Neuronal stem cell (in vitro differentiated cells): ENCODE measurements around the gene SMNDC1.

Source experiments
- DNase-seq: peaks from one replicate; pipeline ENCODE4 v3.0.0-alpha.2; 2013; ENCODE audit warnings: low spot score
- H2AFZ ChIP-seq: one replicate; pipeline ENCODE4 v1.6.1; 2013; ENCODE audit warnings: mild to moderate bottlenecking, low read length, inconsistent platforms
- H2AK5ac ChIP-seq: 2 replicates; pipeline ENCODE4 v1.6.1; 2013; ENCODE audit warnings: low read depth, mild to moderate bottlenecking, inconsistent platforms, low read length, moderate library complexity, mixed read lengths
- H2BK120ac ChIP-seq: 2 replicates; pipeline ENCODE4 v1.6.1; 2013; ENCODE audit warnings: low read depth, mild to moderate bottlenecking, inconsistent platforms, low read length, moderate library complexity, mixed read lengths
- H2BK12ac ChIP-seq: one replicate; pipeline ENCODE4 v1.6.1; 2013; ENCODE audit warnings: low read length, inconsistent platforms
- H2BK15ac ChIP-seq: 2 replicates; pipeline ENCODE4 v1.6.1; 2013; ENCODE audit warnings: mild to moderate bottlenecking, low read length, inconsistent platforms, mixed read lengths
- H2BK5ac ChIP-seq: one replicate; pipeline ENCODE4 v1.6.1; 2013; ENCODE audit warnings: inconsistent platforms, mild to moderate bottlenecking, low read length, moderate library complexity
- H3K14ac ChIP-seq: one replicate; pipeline ENCODE4 v1.6.1; 2013; ENCODE audit warnings: low read length, inconsistent platforms
- H3K18ac ChIP-seq: 2 replicates; pipeline ENCODE4 v1.6.1; 2013; ENCODE audit warnings: low read length, inconsistent platforms
- H3K23ac ChIP-seq: 2 replicates; pipeline ENCODE4 v1.6.1; 2013; ENCODE audit warnings: low read depth, mild to moderate bottlenecking, mixed read lengths, low read length, inconsistent platforms; ENCODE audit not compliant: poor library complexity
- H3K27ac ChIP-seq: replicated peaks from 3 replicates; pipeline ENCODE4 v1.5.1; 2013; ENCODE audit warnings: low read length, inconsistent platforms
- H3K27me3 ChIP-seq, 3 experiments: 2 replicates each; pipeline ENCODE4 v1.6.1; 2013; ENCODE audit warnings: low read length in 3 of 3, mild to moderate bottlenecking in 2 of 3, inconsistent platforms in 1 of 3, low read depth in 1 of 3, mixed read lengths in 1 of 3, moderate library complexity in 1 of 3; ENCODE audit not compliant: control insufficient read depth in 3 of 3, insufficient read depth in 3 of 3
- H3K36me3 ChIP-seq, 2 donors: replicated peaks in 1 of 2; 2 replicates each; pipeline ENCODE4 v1.6.1; 2013; ENCODE audit warnings: low read length in 2 of 2; ENCODE audit not compliant: control insufficient read depth in 2 of 2, insufficient read depth in 2 of 2
- H3K4ac ChIP-seq: 2 replicates; pipeline ENCODE4 v1.6.1; 2013; ENCODE audit warnings: inconsistent platforms, mild to moderate bottlenecking, low read length, moderate library complexity
- H3K4me1 ChIP-seq, 2 donors: 1 replicate in 1 of 2; 2 replicates in 1 of 2; pipeline ENCODE4 v1.6.1; 2013; ENCODE audit warnings: low read length in 2 of 2, low read depth in 1 of 2; ENCODE audit not compliant: control insufficient read depth in 2 of 2, insufficient read depth in 1 of 2
- H3K4me2 ChIP-seq: one replicate; pipeline ENCODE4 v1.6.1; 2013; ENCODE audit warnings: mild to moderate bottlenecking, low read length, inconsistent platforms; ENCODE audit not compliant: insufficient read depth, poor library complexity, severe bottlenecking
- H3K4me3 ChIP-seq, 2 donors: 2 replicates each; pipeline ENCODE4 v1.5.1; 2013; ENCODE audit warnings: low read length in 2 of 2, mild to moderate bottlenecking in 2 of 2, inconsistent platforms in 1 of 2, moderate library complexity in 1 of 2
- H3K79me1 ChIP-seq: one replicate; pipeline ENCODE4 v1.6.1; 2013; ENCODE audit warnings: low read depth, mild to moderate bottlenecking, inconsistent platforms, low read length, moderate library complexity
- H3K9ac ChIP-seq: one replicate; pipeline ENCODE4 v1.6.1; 2013; ENCODE audit warnings: mild to moderate bottlenecking, low read depth, low read length, inconsistent platforms; ENCODE audit not compliant: poor library complexity
- H3K9me3 ChIP-seq, 2 donors: replicated peaks in 1 of 2; 2 replicates each; pipeline versions ENCODE3 to v1.6.1; 2013; ENCODE audit warnings: low read length in 2 of 2, mild to moderate bottlenecking in 2 of 2, inconsistent platforms in 1 of 2, low read depth in 1 of 2, mixed read lengths in 1 of 2, moderate library complexity in 1 of 2; ENCODE audit not compliant: control insufficient read depth in 2 of 2, insufficient read depth in 1 of 2
- H4K8ac ChIP-seq: one replicate; pipeline ENCODE4 v1.6.1; 2013; ENCODE audit warnings: low read depth, mild to moderate bottlenecking, inconsistent platforms, low read length, moderate library complexity
- H4K91ac ChIP-seq: one replicate; pipeline ENCODE4 v1.6.1; 2013; ENCODE audit warnings: low read length, low read depth, mild to moderate bottlenecking, inconsistent platforms; ENCODE audit not compliant: poor library complexity
- WGBS, 2 donors: extraction: QIAGEN DNeasy Blood & Tissue Kit; methylation state at CpG; one replicate each; pipeline ENCODE4 v1.1.7; 2013; ENCODE audit warnings: missing lambda C conversion rate in 2 of 2, mixed read lengths in 1 of 2; ENCODE audit not compliant: insufficient read length in 2 of 2, insufficient replicate concordance in 1 of 2; ENCODE audit errors: extremely low coverage in 2 of 2; 5-methylcytosine and 5-hydroxymethylcytosine counted together

SMNDC1 gene

GRCh38 chr10:110346914-110347313 lies 42.2 kb upstream of the SMNDC1 start:
- no peak overlapping the region for H3K9ac ChIP-seq
- H2BK12ac ChIP-seq, result no peak overlapping the region
- H2AFZ ChIP-seq, result no peak overlapping the region
- H4K8ac ChIP-seq, result no peak overlapping the region
- no CpG with 5 or more reads among the region's 4 CpGs for WGBS, 2 donors
- H3K27me3 ChIP-seq, result peaks cover 0 to 42% (median 0%) of the 10 kb centered on the region in 3 experiments
- H2BK5ac ChIP-seq, result no peak overlapping the region
- no peaks in the 10 kb centered on the region for H3K9me3 ChIP-seq
- DNase-seq, result no peak
- peaks cover 0 to 3% of the 10 kb centered on the region in 2 donors for H3K4me1 ChIP-seq
- no peak overlapping the region for H2AK5ac ChIP-seq
- H2BK120ac ChIP-seq, result no peak overlapping the region
- no peak overlapping the region for H3K23ac ChIP-seq
- no peak overlapping the region for H3K4ac ChIP-seq
- H3K36me3 ChIP-seq, result no peaks in the 10 kb centered on the region
- no peak overlapping the region for H2BK15ac ChIP-seq
- H4K91ac ChIP-seq, result no peak overlapping the region
- no peak overlapping the region for H3K4me2 ChIP-seq
- H3K14ac ChIP-seq, result no peak overlapping the region
- H3K4me3 ChIP-seq, result no peak overlapping the region
- H3K18ac ChIP-seq, result no peak overlapping the region
- H3K79me1 ChIP-seq, result no peaks in the 10 kb centered on the region
- no peak overlapping the region for H3K27ac ChIP-seq

DNA sequence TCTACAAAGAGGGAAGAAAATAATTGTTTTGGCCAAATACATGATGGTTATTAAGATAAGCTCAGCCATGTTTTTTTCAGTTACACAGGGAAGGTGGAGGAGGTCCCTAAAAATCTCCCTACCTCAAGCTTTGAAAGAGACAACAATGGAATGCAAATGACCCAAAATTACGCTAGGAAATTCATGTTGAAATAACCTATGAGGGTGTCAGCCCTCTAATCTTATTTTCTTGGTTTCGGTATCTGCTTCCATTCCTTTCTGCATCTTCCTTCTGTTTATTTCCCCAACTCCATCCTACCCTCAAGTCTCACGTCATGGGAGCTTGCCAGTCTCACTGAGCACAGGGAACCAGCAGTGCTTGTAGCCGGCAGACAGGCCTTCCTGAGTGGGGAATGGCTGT lies 40.6 kb upstream of the SMNDC1 start:
- no peak overlapping the region for H3K9ac ChIP-seq
- H2AFZ ChIP-seq, result no peak overlapping the region
- peaks cover 0 to 3% of the 10 kb centered on the region in 2 donors for H3K4me1 ChIP-seq
- H3K36me3 ChIP-seq, result no peaks in the 10 kb centered on the region
- no peak overlapping the region for H2BK120ac ChIP-seq
- no peak overlapping the region for H3K23ac ChIP-seq
- H3K18ac ChIP-seq, result no peak overlapping the region
- no peak overlapping the region for H3K4me3 ChIP-seq
- H2BK15ac ChIP-seq, result no peak overlapping the region
- WGBS, 2 donors, result no CpG with 5 or more reads among the region's 4 CpGs
- no peak overlapping the region for H3K4me2 ChIP-seq
- no peak overlapping the region for H4K91ac ChIP-seq
- peaks cover 0 to 46% (median 0%) of the 10 kb centered on the region in 3 experiments for H3K27me3 ChIP-seq
- no peaks in the 10 kb centered on the region for H3K9me3 ChIP-seq
- H2AK5ac ChIP-seq, result no peak overlapping the region
- no peak overlapping the region for H3K14ac ChIP-seq
- H4K8ac ChIP-seq, result no peak overlapping the region
- DNase-seq, result no peak
- H2BK12ac ChIP-seq, result no peak overlapping the region
- no peaks in the 10 kb centered on the region for H3K79me1 ChIP-seq
- no peak overlapping the region for H3K4ac ChIP-seq
- no peak overlapping the region for H2BK5ac ChIP-seq
- no peak overlapping the region for H3K27ac ChIP-seq

GRCh38 chr10:110344622-110345021 lies 39.9 kb upstream of the SMNDC1 start:
- no peak overlapping the region for H3K14ac ChIP-seq
- H2BK120ac ChIP-seq, result no peak overlapping the region
- H2AK5ac ChIP-seq, result no peak overlapping the region
- H3K9ac ChIP-seq, result no peak overlapping the region
- H4K91ac ChIP-seq, result no peak overlapping the region
- H3K4me2 ChIP-seq, result no peak overlapping the region
- H2BK5ac ChIP-seq, result no peak overlapping the region
- H3K27ac ChIP-seq, result no peak overlapping the region
- no peak overlapping the region for H2AFZ ChIP-seq
- no CpG with 5 or more reads among the region's 2 CpGs for WGBS, 2 donors
- no peak overlapping the region for H4K8ac ChIP-seq
- H3K18ac ChIP-seq, result no peak overlapping the region
- no peaks in the 10 kb centered on the region for H3K36me3 ChIP-seq
- no peak overlapping the region for H3K4me3 ChIP-seq
- H3K23ac ChIP-seq, result no peak overlapping the region
- peaks cover 0 to 3% of the 10 kb centered on the region in 2 donors for H3K4me1 ChIP-seq
- no peaks in the 10 kb centered on the region for H3K9me3 ChIP-seq
- no peaks in the 10 kb centered on the region for H3K79me1 ChIP-seq
- no peak overlapping the region for H2BK15ac ChIP-seq
- no peak overlapping the region for H2BK12ac ChIP-seq
- DNase-seq, result no peak
- peaks cover 0 to 46% (median 0%) of the 10 kb centered on the region in 3 experiments for H3K27me3 ChIP-seq
- no peak overlapping the region for H3K4ac ChIP-seq

DNA sequence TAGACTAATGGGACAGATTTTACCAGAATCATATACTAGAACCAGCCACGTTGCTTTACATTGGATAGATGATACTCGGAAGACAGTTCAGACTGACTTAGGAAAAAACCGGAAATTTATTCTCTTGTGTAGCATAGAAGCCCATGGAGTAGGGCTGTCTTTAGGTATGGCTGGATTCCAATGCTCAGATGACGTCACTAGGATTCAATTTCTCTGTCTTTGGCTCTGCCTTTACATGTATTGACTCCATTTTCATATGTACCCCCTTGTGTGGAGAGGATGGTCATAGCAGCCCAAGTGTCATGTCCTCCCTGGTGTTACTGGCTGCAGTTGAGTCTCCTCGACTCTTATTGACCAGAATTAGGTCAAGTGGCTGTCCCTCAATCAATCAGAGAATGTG lies 39.2 kb upstream of the SMNDC1 start:
- Histone ChIP-seq H3K79me1 (no peaks in the 10 kb centered on the region), H3K23ac (no peak overlapping the region), H3K4me2 (no peak overlapping the region), H2AFZ (no peak overlapping the region), H3K36me3 (no peaks in the 10 kb centered on the region), H4K91ac (no peak overlapping the region), H3K9ac (no peak overlapping the region), H2AK5ac (no peak overlapping the region), H3K14ac (no peak overlapping the region), H3K4me3 (no peak overlapping the region), H4K8ac (no peak overlapping the region), H3K27me3 (peaks cover 0 to 46% (median 0%) of the 10 kb centered on the region in 3 experiments), H2BK120ac (no peak overlapping the region), H3K4ac (no peak overlapping the region), H3K27ac (no peak overlapping the region), H3K9me3 (no peaks in the 10 kb centered on the region), H3K4me1 (peaks cover 0 to 5% of the 10 kb centered on the region in 2 donors), H2BK12ac (no peak overlapping the region), H3K18ac (no peak overlapping the region), H2BK5ac (no peak overlapping the region), H2BK15ac (no peak overlapping the region)
- WGBS, 2 donors, result no CpG with 5 or more reads among the region's 5 CpGs
- DNase-seq, result no peak
